Thyroid gland (tissue), 4 donors: ENCODE data around the gene ABL2. TPM values are rescaled to one million over a fixed set of nuclear protein-coding genes. Genes with fewer than 3 reads are reported as not detected.

ENCODE experiments used
- DNase-seq, 2 donors: peaks; one replicate each; pipeline ENCODE4 v3.0.0-alpha.2; 2019
- H3K27ac ChIP-seq, 3 donors: fragments of 200-600 bp; sonication (generic); 1 replicate in 2 of 3; 2 replicates in 1 of 3; pipeline ENCODE4 v1.5.1; 2016 to 2019; ENCODE audit warnings: mild to moderate bottlenecking in 1 of 3, moderate library complexity in 1 of 3
- H3K27me3 ChIP-seq: fragments of 200-600 bp; sonication (generic); one replicate; pipeline ENCODE4 v1.5.1; 2019
- H3K36me3 ChIP-seq, 2 donors: fragments of 200-600 bp; sonication (generic); one replicate each; pipeline ENCODE4 v1.5.1; 2016 to 2019
- H3K4me1 ChIP-seq, 2 donors: fragments of 200-600 bp; sonication (generic); one replicate each; pipeline ENCODE4 v1.5.1; 2017 to 2019
- H3K4me3 ChIP-seq, 3 donors: fragments of 200-600 bp; sonication (generic); replicated peaks in 1 of 3; 1 replicate in 2 of 3; 2 replicates in 1 of 3; pipeline ENCODE4 v1.5.1; 2016; ENCODE audit warnings: mild to moderate bottlenecking in 1 of 3
- H3K9me3 ChIP-seq: fragments of 200-600 bp; sonication (generic); one replicate; pipeline ENCODE4 v1.5.1; 2017
- CTCF ChIP-seq, 6 experiments: fragments of 200-600 bp in 3 of 6; fragments of 450-650 bp in 3 of 6; sonication (generic) in 3 of 6; IDR thresholded peaks; one replicate each; pipeline ENCODE4 v1.5.1; 2016 to 2019; ENCODE audit warnings: antibody characterized with exemption in 6 of 6, mild to moderate bottlenecking in 2 of 6, inconsistent platforms in 1 of 6, moderate library complexity in 1 of 6
- POLR2A ChIP-seq, 2 donors: fragments of 450-650 bp; IDR thresholded peaks; one replicate each; pipeline ENCODE4 v1.6.1; 2017; ENCODE audit warnings: antibody characterized with exemption in 2 of 2, mild to moderate bottlenecking in 2 of 2, moderate library complexity in 1 of 2
- WGBS, 2 donors: methylation state at CpG; one replicate each; pipeline ENCODE4 v1.1.5; 2017; 5-methylcytosine and 5-hydroxymethylcytosine counted together
- intact Hi-C: fragments of 100-400 bp; cut with DNase I; formaldehyde crosslinking; loops from one replicate; pipeline ENCODE4 v1.15.1; 2023
- total RNA-seq, 4 donors: library from RNA; depleted of rRNA; stranded (reverse); fragments of >200 nt; gene quantifications; one replicate each; pipeline ENCODE4 v1.2.3, GENCODE V29; 2016

ABL2 gene
- total RNA-seq, 4 donors from 2014 or later = 11.8 to 21.2 (median 18.9) TPM

- intact Hi-C loops = loop anchor here (10.0 kb wide), 1 partner anchor 68 kb away; no protein-coding TSS in a partner anchor
- Histone ChIP-seq H3K27me3 (no peaks in the 10 kb centered on the region), H3K27ac (peak overlapping the region in 2 of 3 donors; percentile 25), H3K36me3 (no peaks in the 10 kb centered on the region), H3K4me1 (peaks cover 4 to 20% of the 10 kb centered on the region in 2 donors), H3K4me3 (no peak overlapping the region), H3K9me3 (no peaks in the 10 kb centered on the region)
- TF ChIP-seq POLR2A (IDR thresholded peaks at IDR 0.05) = no peak
- peak; percentile 95 for DNase-seq
- 33 to 34% methylated on average over 8 of the region's 8 CpGs for WGBS, 2 donors
These were observed 103.0 kb downstream of the ABL2 start for GRCh38 chr1:179126338-179127060.

- no peaks in the 10 kb centered on the region for H3K9me3 ChIP-seq
- peaks cover 4 to 17% of the 10 kb centered on the region in 2 donors for H3K4me1 ChIP-seq
- intact Hi-C loops = loop anchor here (10.0 kb wide), 1 partner anchor 70 kb away; no protein-coding TSS in a partner anchor
- H3K27ac ChIP-seq = no peak overlapping the region
- H3K27me3 ChIP-seq = no peaks in the 10 kb centered on the region
- H3K36me3 ChIP-seq = no peaks in the 10 kb centered on the region
- 85 to 98% methylated on average over 1 of the region's 1 CpG for WGBS, 2 donors
- H3K4me3 ChIP-seq = no peak overlapping the region
- TF ChIP-seq CTCF (IDR thresholded peaks at IDR 0.05) (no peak), POLR2A (IDR thresholded peaks at IDR 0.05) (no peak)
- no peak for DNase-seq
These were observed 104.6 kb downstream of the ABL2 start for GRCh38 chr1:179124873-179125272.

- H3K4me1 ChIP-seq = peaks cover 0 to 5% of the 10 kb centered on the region in 2 donors
- peak; percentile 19 to 42 for DNase-seq
- TF ChIP-seq POLR2A (IDR thresholded peaks at IDR 0.05) (no peak), CTCF (IDR thresholded peaks at IDR 0.05) (peak in 5 of 6 experiments; percentile 33 to 56 (median 49))
- peak overlapping the region in 1 of 3 donors; percentile 7 for H3K27ac ChIP-seq
- H3K27me3 ChIP-seq = no peaks in the 10 kb centered on the region
- peaks cover 5% of the 10 kb centered on the region in 2 donors for H3K36me3 ChIP-seq
- H3K9me3 ChIP-seq = no peaks in the 10 kb centered on the region
- 84 to 87% methylated on average over 7 of the region's 7 CpGs for WGBS, 2 donors
- intact Hi-C loops = loop anchor here (10.0 kb wide), 1 partner anchor 73 kb away; no protein-coding TSS in a partner anchor
- H3K4me3 ChIP-seq = no peak overlapping the region
These were observed 108.1 kb downstream of the ABL2 start for GRCh38 chr1:179121159-179121938.

- Histone ChIP-seq H3K27me3 (no peaks in the 10 kb centered on the region), H3K4me3 (no peak overlapping the region), H3K4me1 (peaks cover 0 to 5% of the 10 kb centered on the region in 2 donors), H3K36me3 (peaks cover 5% of the 10 kb centered on the region in 2 donors), H3K27ac (peak overlapping the region in 1 of 3 donors; percentile 7), H3K9me3 (no peaks in the 10 kb centered on the region)
- 95 to 97% methylated on average over 2 of the region's 2 CpGs for WGBS, 2 donors
- TF ChIP-seq POLR2A (IDR thresholded peaks at IDR 0.05) = no peak
- no peak for TF ChIP-seq CTCF (IDR thresholded peaks at IDR 0.05)
- intact Hi-C loops = loop anchor here (10.0 kb wide), 1 partner anchor 74 kb away; no protein-coding TSS in a partner anchor
- no peak for DNase-seq
These were observed 108.7 kb downstream of the ABL2 start for GRCh38 chr1:179120736-179121135.

GRCh38 chr1:179119513-179119912 lies 110.0 kb downstream of the ABL2 start:
- intact Hi-C loops = no loop called here
- Histone ChIP-seq H3K27me3 (no peaks in the 10 kb centered on the region), H3K4me1 (peaks cover 0 to 5% of the 10 kb centered on the region in 2 donors), H3K4me3 (no peak overlapping the region), H3K36me3 (peaks cover 5% of the 10 kb centered on the region in 2 donors), H3K9me3 (no peaks in the 10 kb centered on the region), H3K27ac (peak overlapping the region in 1 of 3 donors; percentile 13)
- DNase-seq = no peak
- TF ChIP-seq POLR2A (IDR thresholded peaks at IDR 0.05) = no peak
- TF ChIP-seq CTCF (IDR thresholded peaks at IDR 0.05) = no peak
